H9 (cell line): ENCODE measurements around the gene ZNF280D. TPM values are rescaled to one million over a fixed set of nuclear protein-coding genes. Genes with fewer than 3 reads are reported as not detected.
"Not testable (repeated sequence)": the region's sequence is repeated elsewhere in the genome, so short reads cannot be mapped to it uniquely, and the experiment has no call there.

Experiments
- DNase-seq: peaks from one replicate; pipeline ENCODE4 v3.0.0-alpha.2; 2017
- H2AFZ ChIP-seq: one replicate; pipeline ENCODE4 v1.6.1; 2013; ENCODE audit warnings: mild to moderate bottlenecking, low read length, control low read depth, moderate library complexity
- H2AK5ac ChIP-seq: 2 replicates; pipeline ENCODE4 v1.6.1; 2013; ENCODE audit warnings: low read length, control low read depth, mixed read lengths; ENCODE audit not compliant: insufficient read length
- H2BK120ac ChIP-seq: one replicate; pipeline ENCODE4 v1.6.1; 2013; ENCODE audit warnings: low read depth, mild to moderate bottlenecking, low read length, control low read depth, inconsistent platforms; ENCODE audit not compliant: poor library complexity, severe bottlenecking
- H2BK12ac ChIP-seq: 2 replicates; pipeline ENCODE4 v1.6.1; 2013; ENCODE audit warnings: low read length, control low read depth, mixed read lengths, low read depth; ENCODE audit not compliant: insufficient read length
- H2BK15ac ChIP-seq: 2 replicates; pipeline ENCODE4 v1.6.1; 2013; ENCODE audit warnings: low read depth, low read length, control low read depth
- H2BK20ac ChIP-seq: one replicate; pipeline ENCODE4 v1.6.1; 2013; ENCODE audit warnings: low read depth, mild to moderate bottlenecking, low read length, control low read depth, inconsistent platforms; ENCODE audit not compliant: poor library complexity, severe bottlenecking
- H2BK5ac ChIP-seq: 2 replicates; pipeline ENCODE4 v1.6.1; 2013; ENCODE audit warnings: low read length, control low read depth, mixed read lengths; ENCODE audit not compliant: insufficient read length
- H3K14ac ChIP-seq: 2 replicates; pipeline ENCODE4 v1.6.1; 2013; ENCODE audit warnings: low read length, control low read depth; ENCODE audit not compliant: insufficient read depth
- H3K18ac ChIP-seq: 2 replicates; pipeline ENCODE4 v1.6.1; 2013; ENCODE audit warnings: low read depth, mild to moderate bottlenecking, mixed read lengths, low read length, control low read depth; ENCODE audit not compliant: insufficient read length
- H3K23ac ChIP-seq: 2 replicates; pipeline ENCODE4 v1.6.1; 2013; ENCODE audit warnings: low read length, control low read depth, mixed read lengths, low read depth; ENCODE audit not compliant: insufficient read length
- H3K23me2 ChIP-seq: 2 replicates; pipeline ENCODE4 v1.6.1; 2013; ENCODE audit warnings: low read depth, mild to moderate bottlenecking, mixed read lengths, low read length, control low read depth; ENCODE audit not compliant: insufficient read length, poor library complexity, severe bottlenecking
- H3K27ac ChIP-seq: 2 replicates; pipeline ENCODE4 v1.5.1; 2013; ENCODE audit warnings: low read length, control low read depth, mixed read lengths, low read depth; ENCODE audit not compliant: insufficient read length
- H3K27me3 ChIP-seq: 2 replicates; pipeline ENCODE4 v1.6.1; 2013; ENCODE audit warnings: low read length, control low read depth, inconsistent platforms; ENCODE audit not compliant: insufficient read depth
- H3K4ac ChIP-seq: 2 replicates; pipeline ENCODE4 v1.6.1; 2013; ENCODE audit warnings: low read depth, mild to moderate bottlenecking, control low read depth, inconsistent platforms, low read length, moderate library complexity
- H3K4me1 ChIP-seq: 2 replicates; pipeline ENCODE4 v1.6.1; 2013; ENCODE audit warnings: low read length, control low read depth, inconsistent platforms; ENCODE audit not compliant: insufficient read depth
- H3K4me2 ChIP-seq: 2 replicates; pipeline ENCODE4 v1.6.1; 2013; ENCODE audit warnings: low read length, control low read depth, mixed read lengths; ENCODE audit not compliant: insufficient read length, insufficient read depth
- H3K56ac ChIP-seq: 2 replicates; pipeline ENCODE4 v1.6.1; 2013; ENCODE audit warnings: low read depth, mild to moderate bottlenecking, mixed read lengths, low read length, control low read depth; ENCODE audit not compliant: insufficient read length
- H3K79me1 ChIP-seq: 2 replicates; pipeline ENCODE4 v1.6.1; 2013; ENCODE audit warnings: low read depth, mild to moderate bottlenecking, moderate library complexity, low read length, control low read depth, inconsistent platforms; ENCODE audit not compliant: insufficient read depth, poor library complexity, severe bottlenecking
- H3K79me2 ChIP-seq: 2 replicates; pipeline ENCODE4 v1.6.1; 2013; ENCODE audit warnings: low read length, control low read depth, inconsistent platforms; ENCODE audit not compliant: insufficient read depth
- H3K9ac ChIP-seq: 2 replicates; pipeline ENCODE4 v1.6.1; 2013; ENCODE audit warnings: low read length, control low read depth, mixed read lengths; ENCODE audit not compliant: insufficient read length; ENCODE audit errors: extremely low read depth
- H3K9me3 ChIP-seq: one replicate; pipeline ENCODE4 v1.6.1; 2013; ENCODE audit warnings: low read depth, low read length, inconsistent platforms; ENCODE audit not compliant: control insufficient read depth
- H3T11ph ChIP-seq: one replicate; pipeline ENCODE4 v1.6.1; 2013; ENCODE audit warnings: mild to moderate bottlenecking, low read length, control low read depth, inconsistent platforms
- H4K20me1 ChIP-seq: one replicate; pipeline ENCODE4 v1.6.1; 2013; ENCODE audit not compliant: control insufficient read depth, insufficient read length, insufficient read depth
- H4K5ac ChIP-seq: 2 replicates; pipeline ENCODE4 v1.6.1; 2013; ENCODE audit warnings: low read depth, mild to moderate bottlenecking, mixed read lengths, low read length, control low read depth; ENCODE audit not compliant: insufficient read length
- H4K8ac ChIP-seq: replicated peaks from 2 replicates; pipeline ENCODE4 v1.6.1; 2013; ENCODE audit warnings: low read length, control low read depth, mixed read lengths, low read depth; ENCODE audit not compliant: insufficient read length
- H4K91ac ChIP-seq: 2 replicates; pipeline ENCODE4 v1.6.1; 2013; ENCODE audit warnings: low read depth, mild to moderate bottlenecking, moderate library complexity, mixed read lengths, low read length, control low read depth; ENCODE audit not compliant: insufficient read length
- H3K27ac Mint-ChIP-seq, 3 experiments: 2 replicates in 2 of 3; 3 replicates in 1 of 3; pipeline ENCODE4 v1.8.0; 2020 to 2021; ENCODE audit warnings: mixed read lengths in 3 of 3, mild to moderate bottlenecking in 1 of 3, moderate library complexity in 1 of 3
- H3K27me3 Mint-ChIP-seq: 2 replicates; pipeline ENCODE4 v1.8.0; 2021; ENCODE audit warnings: low read depth, mild to moderate bottlenecking, moderate library complexity, mixed read lengths
- H3K36me3 Mint-ChIP-seq, 3 experiments: 2 replicates in 2 of 3; 3 replicates in 1 of 3; pipeline ENCODE4 v1.8.0; 2020 to 2021; ENCODE audit warnings: low read depth in 3 of 3, mixed read lengths in 3 of 3; ENCODE audit not compliant: insufficient read depth in 1 of 3
- H3K4me1 Mint-ChIP-seq, 2 experiments: 2 replicates each; pipeline ENCODE4 v1.8.0; 2020; ENCODE audit warnings: mixed read lengths in 2 of 2
- H3K4me3 Mint-ChIP-seq, 2 experiments: 2 replicates in 1 of 2; 3 replicates in 1 of 2; pipeline ENCODE4 v1.8.0; 2020 to 2021; ENCODE audit warnings: mild to moderate bottlenecking in 2 of 2, mixed read lengths in 2 of 2, moderate library complexity in 1 of 2
- H3K9me3 Mint-ChIP-seq, 2 experiments: 2 replicates in 1 of 2; 3 replicates in 1 of 2; pipeline ENCODE4 v1.8.0; 2020; ENCODE audit warnings: mild to moderate bottlenecking in 2 of 2, mixed read lengths in 2 of 2, moderate library complexity in 1 of 2
- WGBS: extraction: QIAGEN DNeasy Blood & Tissue Kit; methylation state at CpG from one replicate; pipeline ENCODE4 v1.1.7; 2013; ENCODE audit warnings: missing lambda C conversion rate, low lambda C conversion rate, mixed read lengths; ENCODE audit not compliant: insufficient read length; ENCODE audit errors: extremely low coverage; 5-methylcytosine and 5-hydroxymethylcytosine counted together
- total RNA-seq: library from RNA; stranded (reverse); gene quantifications from 2 replicates; pipeline ENCODE4 v1.2.1, GENCODE V29; 2021

The ZNF280D gene
- total RNA-seq, 1 experiment from 2014 or later: 5.7 TPM

- H4K91ac ChIP-seq, H3K4ac ChIP-seq, H3K23me2 ChIP-seq, H3K4me2 ChIP-seq, H4K8ac ChIP-seq, H3K9ac ChIP-seq, H3K4me1 Mint-ChIP-seq, H3K23ac ChIP-seq, DNase-seq, H2BK120ac ChIP-seq, H3K4me1 ChIP-seq, H2BK5ac ChIP-seq, H3K9me3 Mint-ChIP-seq, H3K27ac ChIP-seq, H3K14ac ChIP-seq, H3K18ac ChIP-seq, H2BK15ac ChIP-seq, H2AFZ ChIP-seq, H2BK12ac ChIP-seq, H4K20me1 ChIP-seq, H3K9me3 ChIP-seq, H3K4me3 Mint-ChIP-seq, H3T11ph ChIP-seq, H3K79me2 ChIP-seq, H3K79me1 ChIP-seq, H3K36me3 Mint-ChIP-seq, H3K27ac Mint-ChIP-seq, H4K5ac ChIP-seq, H3K56ac ChIP-seq, H2AK5ac ChIP-seq, H3K27me3 Mint-ChIP-seq, H2BK20ac ChIP-seq, H3K27me3 ChIP-seq: not testable (repeated sequence)
- WGBS: no CpG with 5 or more reads among the region's 25 CpGs
These were observed 46.1 kb upstream of the ZNF280D start for GRCh38 chr15:56779449-56779848.
